GM23338 (cell line): ENCODE results near the gene C12orf43. TPM values are rescaled to one million over a fixed set of nuclear protein-coding genes. Genes with fewer than 3 reads are reported as not detected.

Source experiments
- ATAC-seq: fragments of 200-7000 bp; cut with Tn5 transposase; 3 replicates; pipeline ENCODE4 v1.9.1; 2020
- DNase-seq: peaks from one replicate; pipeline ENCODE4 v3.0.0-alpha.2; 2015; ENCODE audit warnings: low spot score
- H2AFZ ChIP-seq: fragments of 200-600 bp; sonication (generic); 2 replicates; pipeline ENCODE4 v1.8.0; 2016; ENCODE audit warnings: antibody characterized with exemption, mild to moderate bottlenecking, moderate library complexity
- H3F3A ChIP-seq: fragments of 200-600 bp; sonication (generic); replicated peaks from 2 replicates; pipeline ENCODE4 v1.8.0; 2017; ENCODE audit warnings: antibody characterized with exemption, mixed run types, low read depth
- H3K27ac ChIP-seq: fragments of 200-600 bp; sonication (generic); 2 replicates; pipeline ENCODE4 v1.6.1; 2016; ENCODE audit warnings: low read depth
- H3K27me3 ChIP-seq: fragments of 200-600 bp; sonication (generic); 2 replicates; pipeline ENCODE4 v1.8.0; 2016; ENCODE audit warnings: mild to moderate bottlenecking, mixed run types, moderate library complexity; ENCODE audit not compliant: insufficient read depth
- H3K36me3 ChIP-seq: fragments of 200-600 bp; sonication (generic); 2 replicates; pipeline ENCODE4 v1.8.0; 2016; ENCODE audit warnings: mild to moderate bottlenecking; ENCODE audit not compliant: insufficient read depth
- H3K4me1 ChIP-seq: fragments of 200-600 bp; sonication (generic); 2 replicates; pipeline ENCODE4 v1.8.0; 2016; ENCODE audit warnings: mild to moderate bottlenecking, moderate library complexity; ENCODE audit not compliant: insufficient read depth
- H3K4me2 ChIP-seq: fragments of 200-600 bp; sonication (generic); 2 replicates; pipeline ENCODE4 v1.7.1; 2017; ENCODE audit warnings: mixed run types
- H3K4me3 ChIP-seq: fragments of 200-600 bp; sonication (generic); 2 replicates; pipeline ENCODE4 v1.6.1; 2016; ENCODE audit warnings: mixed run types
- H3K79me2 ChIP-seq: fragments of 200-600 bp; sonication (generic); replicated peaks from 2 replicates; pipeline ENCODE4 v1.8.0; 2017; ENCODE audit warnings: mild to moderate bottlenecking; ENCODE audit not compliant: insufficient read depth
- H3K9me2 ChIP-seq: fragments of 200-600 bp; sonication (generic); 2 replicates; pipeline ENCODE4 v1.8.0; 2017; ENCODE audit not compliant: insufficient read depth
- H4K20me1 ChIP-seq: fragments of 200-600 bp; sonication (generic); replicated peaks from 2 replicates; pipeline ENCODE4 v1.8.0; 2017; ENCODE audit warnings: mild to moderate bottlenecking; ENCODE audit not compliant: insufficient read depth
- H3K27ac Mint-ChIP-seq: 2 replicates; pipeline ENCODE4 v1.8.0; 2020; ENCODE audit warnings: inconsistent platforms, mild to moderate bottlenecking, moderate library complexity, mixed read lengths
- H3K27me3 Mint-ChIP-seq: 3 replicates; pipeline ENCODE4 v1.8.0; 2022; ENCODE audit warnings: low read depth, mild to moderate bottlenecking, moderate library complexity, mixed read lengths, inconsistent platforms; ENCODE audit not compliant: insufficient read depth, poor library complexity
- H3K36me3 Mint-ChIP-seq: 3 replicates; pipeline ENCODE4 v1.8.0; 2021; ENCODE audit warnings: low read depth, mild to moderate bottlenecking, inconsistent platforms, moderate library complexity, mixed read lengths
- H3K4me1 Mint-ChIP-seq: 3 replicates; pipeline ENCODE4 v1.8.0; 2020; ENCODE audit warnings: mild to moderate bottlenecking, inconsistent platforms, mixed read lengths
- H3K4me3 Mint-ChIP-seq: 3 replicates; pipeline ENCODE4 v1.8.0; 2021; ENCODE audit warnings: moderate library complexity, mild to moderate bottlenecking, inconsistent platforms, mixed read lengths
- H3K9me3 Mint-ChIP-seq: 3 replicates; pipeline ENCODE4 v1.8.0; 2020; ENCODE audit warnings: moderate library complexity, mild to moderate bottlenecking, inconsistent platforms, mixed read lengths
- CREB1 ChIP-seq: fragments of 250-450 bp; sonication (Bioruptor Pico); IDR thresholded peaks from 2 replicates; pipeline ENCODE4 v1.5.0; 2020; ENCODE audit warnings: low read depth, mild to moderate bottlenecking, moderate library complexity
- EZH2 ChIP-seq: fragments of 200-600 bp; sonication (generic); IDR thresholded peaks from one replicate; pipeline ENCODE4 v1.8.0; 2017; ENCODE audit warnings: antibody characterized with exemption, mild to moderate bottlenecking, low read depth; ENCODE audit not compliant: unreplicated experiment
- EZH2phosphoT487 ChIP-seq: fragments of 200-600 bp; sonication (generic); IDR thresholded peaks from one replicate; pipeline ENCODE4 v1.8.1; 2018; ENCODE audit warnings: antibody characterized with exemption; ENCODE audit not compliant: unreplicated experiment
- JUNB ChIP-seq: IDR thresholded peaks from one replicate; pipeline ENCODE4 v1.6.1; 2016; ENCODE audit warnings: antibody characterized with exemption; ENCODE audit not compliant: unreplicated experiment
- NANOG ChIP-seq: IDR thresholded peaks from 2 replicates; pipeline ENCODE4 v1.6.1; 2016; ENCODE audit warnings: antibody characterized with exemption, borderline replicate concordance
- POLR2AphosphoS5 ChIP-seq: IDR thresholded peaks from 2 replicates; pipeline ENCODE4 v1.6.1; 2016; ENCODE audit warnings: antibody characterized with exemption, low read depth
- REST ChIP-seq: IDR thresholded peaks from one replicate; pipeline ENCODE4 v1.6.1; 2018; ENCODE audit warnings: antibody characterized with exemption; ENCODE audit not compliant: unreplicated experiment
- STAT1 ChIP-seq: IDR thresholded peaks from one replicate; pipeline ENCODE4 v1.6.1; 2016; ENCODE audit warnings: antibody characterized with exemption; ENCODE audit not compliant: unreplicated experiment
- ZNF331 ChIP-seq: fragments of 250-450 bp; sonication (Bioruptor Pico); IDR thresholded peaks from 2 replicates; pipeline ENCODE4 v1.5.0; 2020; ENCODE audit warnings: low read depth, mild to moderate bottlenecking, moderate library complexity
- ZNF462 ChIP-seq: fragments of 250-450 bp; sonication (Bioruptor Pico); IDR thresholded peaks from 2 replicates; pipeline ENCODE4 v1.5.0; 2020; ENCODE audit warnings: mild to moderate bottlenecking, moderate library complexity
- polyA plus RNA-seq: library from polyadenylated mRNA; unstranded; fragments of >200 nt; fragmentation: Nextera tagmentation; extraction: Ambion mirVana; gene quantifications from 2 replicates; pipeline ENCODE4 v1.2.1, GENCODE V29; 2016
- total RNA-seq: library from RNA; depleted of rRNA; stranded (reverse); fragments of >200 nt; shearing (Covaris generic); gene quantifications from 2 replicates; pipeline ENCODE4 v1.2.3, GENCODE V29; 2014
- TF ChIP-seq, protein P1 (sequence below): IDR thresholded peaks from 2 replicates; pipeline ENCODE4 v1.6.1; 2016; ENCODE audit warnings: antibody characterized with exemption

Gene C12orf43
- total and polyA plus RNA-seq, 2 experiments from 2014 or later, result 15.2 to 20.7 TPM

GRCh38 chr12:120988658-120989057 lies 27.6 kb downstream of the C12orf43 start (continued):
- TF ChIP-seq ZNF331 (CRISPR knock-in tag) (no peak), POLR2AphosphoS5 (no peak), REST (no peak), NANOG (no peak), EZH2 (no peak)

DNA sequence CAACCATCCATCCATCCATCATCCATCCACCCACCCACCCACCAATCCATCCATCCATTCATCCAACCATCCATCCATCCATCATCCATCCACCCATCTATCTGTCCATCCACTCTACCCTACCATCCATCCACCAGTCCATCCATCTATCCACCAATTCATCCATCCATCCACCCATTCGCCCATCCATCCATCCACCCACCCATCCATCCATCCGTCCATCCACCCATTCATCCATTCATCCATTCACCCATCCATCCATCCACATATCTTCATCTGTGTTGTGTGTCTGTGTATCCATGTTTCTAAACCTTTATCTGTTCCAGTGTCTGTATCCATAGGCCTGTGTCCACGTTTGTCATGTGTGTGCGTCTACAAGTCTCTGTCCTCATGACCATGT lies 28.1 kb downstream of the C12orf43 start:
- H3K27ac ChIP-seq, result no peak overlapping the region
- H3K4me3 ChIP-seq, result no peak overlapping the region
- Mint-ChIP-seq H3K27me3 (peaks cover 2% of the 10 kb centered on the region), H3K27ac (no peak overlapping the region), H3K4me3 (no peak overlapping the region), H3K4me1 (peaks cover 5% of the 10 kb centered on the region), H3K9me3 (0 out of 3 replicates have a peak, but pooled peaks cover 4% of the 10 kb centered on the region), H3K36me3 (no peaks in the 10 kb centered on the region)
- no peaks in the 10 kb centered on the region for H3K9me2 ChIP-seq
- H3K27me3 ChIP-seq, result no peaks in the 10 kb centered on the region
- H3K79me2 ChIP-seq, result no peaks in the 10 kb centered on the region
- no peaks in the 10 kb centered on the region for H3K4me1 ChIP-seq
- ATAC-seq (no peak), DNase-seq (no peak)
- H3K4me2 ChIP-seq, result no peak overlapping the region
- H3K36me3 ChIP-seq, result no peaks in the 10 kb centered on the region
- H3F3A ChIP-seq, result no peaks in the 10 kb centered on the region
- no peak overlapping the region for H2AFZ ChIP-seq
- no peaks in the 10 kb centered on the region for H4K20me1 ChIP-seq
- no peak for TF ChIP-seq EZH2phosphoT487
- TF ChIP-seq CREB1 (CRISPR knock-in tag), result no peak
- no peak for TF ChIP-seq NANOG
- no peak for TF ChIP-seq STAT1
- no peak for TF ChIP-seq JUNB
- TF ChIP-seq, protein P1, sequence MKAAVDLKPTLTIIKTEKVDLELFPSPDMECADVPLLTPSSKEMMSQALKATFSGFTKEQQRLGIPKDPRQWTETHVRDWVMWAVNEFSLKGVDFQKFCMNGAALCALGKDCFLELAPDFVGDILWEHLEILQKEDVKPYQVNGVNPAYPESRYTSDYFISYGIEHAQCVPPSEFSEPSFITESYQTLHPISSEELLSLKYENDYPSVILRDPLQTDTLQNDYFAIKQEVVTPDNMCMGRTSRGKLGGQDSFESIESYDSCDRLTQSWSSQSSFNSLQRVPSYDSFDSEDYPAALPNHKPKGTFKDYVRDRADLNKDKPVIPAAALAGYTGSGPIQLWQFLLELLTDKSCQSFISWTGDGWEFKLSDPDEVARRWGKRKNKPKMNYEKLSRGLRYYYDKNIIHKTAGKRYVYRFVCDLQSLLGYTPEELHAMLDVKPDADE, result no peak
- no peak for TF ChIP-seq REST
- TF ChIP-seq ZNF462, result no peak
- no peak for TF ChIP-seq ZNF331 (CRISPR knock-in tag)
- no peak for TF ChIP-seq EZH2
